B cell (primary cell): ENCODE data around the gene NOP9. TPM values are rescaled to one million over a fixed set of nuclear protein-coding genes. Genes with fewer than 3 reads are reported as not detected.
A peak's percentile ranks its signal among the peaks of the same experiment; 100 is the strongest.

Experiments used
- ATAC-seq: fragments of 200-7000 bp; cut with Tn5 transposase; one replicate; pipeline ENCODE4 v1.10.0; 2021; ENCODE audit warnings: low read depth, mild to moderate bottlenecking, moderate number of reproducible peaks, moderate library complexity
- CTCF ChIA-PET: fragments of 350-600 bp; sonication (Branson Sonifier 250); formaldehyde crosslinking; loops from one replicate; lab custom pipeline; 2021; ENCODE audit warnings: antibody characterized with exemption, inconsistent platforms; lab: Charles Lee
- POLR2A ChIA-PET: fragments of 350-600 bp; sonication (Branson Sonifier 250); formaldehyde crosslinking; loops from one replicate; lab custom pipeline; 2021; ENCODE audit warnings: antibody characterized with exemption; lab: Charles Lee
- DNase-seq: peaks from one replicate; pipeline ENCODE4 v3.0.0; 2013
- H2AFZ ChIP-seq: 2 replicates; pipeline ENCODE4 v1.6.1; 2012; ENCODE audit warnings: mild to moderate bottlenecking, low read depth, low read length; ENCODE audit not compliant: insufficient read depth, poor library complexity, severe bottlenecking
- H3K27ac ChIP-seq, 2 donors: 1 replicate in 1 of 2; 2 replicates in 1 of 2; pipeline ENCODE4 v1.5.1; 2012 to 2013; ENCODE audit warnings: low read length in 2 of 2, mild to moderate bottlenecking in 2 of 2, moderate library complexity in 1 of 2
- H3K27me3 ChIP-seq, 4 experiments: fragments of 200-600 bp in 1 of 4; sonication (generic) in 1 of 4; replicated peaks in 1 of 4; 1 replicate in 2 of 4; 2 replicates in 2 of 4; pipeline versions ENCODE4 v1.6.1 to v1.7.0; 2013 to 2016; ENCODE audit warnings: low read length in 3 of 4, mild to moderate bottlenecking in 2 of 4, mixed read lengths in 1 of 4, moderate library complexity in 1 of 4; ENCODE audit not compliant: insufficient read depth in 4 of 4, control insufficient read depth in 3 of 4; ENCODE audit errors: control extremely low read depth in 1 of 4
- H3K36me3 ChIP-seq, 2 experiments: replicated peaks in 1 of 2; 1 replicate in 1 of 2; 2 replicates in 1 of 2; pipeline versions ENCODE4 v1.6.1 to v1.7.1; 2013; ENCODE audit warnings: low read length in 1 of 2; ENCODE audit not compliant: insufficient read depth in 2 of 2, control insufficient read depth in 1 of 2; ENCODE audit errors: control extremely low read depth in 1 of 2, extremely low read depth in 1 of 2
- H3K4me1 ChIP-seq, 2 donors: fragments of 200-600 bp in 1 of 2; sonication (generic) in 1 of 2; 1 replicate in 1 of 2; 2 replicates in 1 of 2; pipeline versions ENCODE4 v1.5.1 to v1.6.1; 2013 to 2017; ENCODE audit warnings: low read length in 2 of 2; ENCODE audit not compliant: control insufficient read depth in 2 of 2, insufficient read depth in 2 of 2
- H3K4me2 ChIP-seq: replicated peaks from 2 replicates; pipeline ENCODE3; 2012; ENCODE audit warnings: mild to moderate bottlenecking, low read depth, low read length; ENCODE audit not compliant: poor library complexity, severe bottlenecking
- H3K4me3 ChIP-seq, 5 experiments: fragments of 200-600 bp in 1 of 5; sonication (generic) in 1 of 5; 1 replicate in 3 of 5; 2 replicates in 2 of 5; pipeline versions ENCODE4 v1.5.1 to v1.7.0; 2011 to 2016; ENCODE audit warnings: low read length in 4 of 5, mild to moderate bottlenecking in 4 of 5, low read depth in 2 of 5, control low read depth in 1 of 5, moderate library complexity in 1 of 5; ENCODE audit not compliant: insufficient read depth in 1 of 5; ENCODE audit errors: control extremely low read depth in 1 of 5, extremely low read depth in 1 of 5
- H3K79me2 ChIP-seq: fragments of 200-600 bp; sonication (generic); one replicate; pipeline ENCODE4 v1.6.0; 2016; ENCODE audit warnings: low read length; ENCODE audit not compliant: control insufficient read depth, insufficient read depth
- H3K9ac ChIP-seq: fragments of 200-600 bp; sonication (generic); 2 replicates; pipeline ENCODE4 v1.6.1; 2017; ENCODE audit warnings: mild to moderate bottlenecking, low read length, moderate library complexity
- H3K9me3 ChIP-seq, 3 donors: one replicate each; pipeline versions ENCODE4 v1.6.1 to v1.7.1; 2013; ENCODE audit warnings: low read length in 2 of 3; ENCODE audit not compliant: control insufficient read depth in 2 of 3, insufficient read depth in 1 of 3; ENCODE audit errors: control extremely low read depth in 1 of 3
- H4K20me1 ChIP-seq: 2 replicates; pipeline ENCODE4 v1.6.0; 2012; ENCODE audit warnings: mild to moderate bottlenecking, low read length; ENCODE audit not compliant: insufficient read depth, control insufficient read depth, poor library complexity, severe bottlenecking
- H3K27ac Mint-ChIP-seq: one replicate; pipeline ENCODE4 v1.8.0; 2021; ENCODE audit warnings: mixed read lengths
- H3K27me3 Mint-ChIP-seq: one replicate; pipeline ENCODE4 v1.8.0; 2021; ENCODE audit warnings: mixed read lengths
- H3K4me1 Mint-ChIP-seq: one replicate; pipeline ENCODE4 v1.8.0; 2021; ENCODE audit warnings: mixed read lengths
- H3K4me3 Mint-ChIP-seq: one replicate; pipeline ENCODE4 v1.8.0; 2021; ENCODE audit warnings: mixed read lengths
- H3K9me3 Mint-ChIP-seq: one replicate; pipeline ENCODE4 v1.8.0; 2022; ENCODE audit warnings: mixed read lengths; ENCODE audit not compliant: insufficient read depth
- CTCF ChIP-seq: fragments of 200-600 bp; IDR thresholded peaks from one replicate; pipeline ENCODE4 v1.8.0; 2022; ENCODE audit warnings: antibody characterized with exemption, mild to moderate bottlenecking
- EZH2 ChIP-seq: IDR thresholded peaks from 2 replicates; pipeline ENCODE4 v1.6.1; 2012; ENCODE audit warnings: borderline replicate concordance, low read depth, mild to moderate bottlenecking, moderate library complexity, low read length; ENCODE audit not compliant: insufficient read depth, poor library complexity, severe bottlenecking
- WGBS: methylation state at CpG from one replicate; pipeline ENCODE4 v1.1.5; 2013; ENCODE audit warnings: missing lambda C conversion rate; ENCODE audit not compliant: insufficient coverage; 5-methylcytosine and 5-hydroxymethylcytosine counted together
- intact Hi-C: fragments of 100-400 bp; cut with micrococcal nuclease; formaldehyde crosslinking; loops from one replicate; pipeline ENCODE4 v1.10.0; 2022
- polyA plus RNA-seq: library from polyadenylated mRNA; depleted of rRNA; stranded (reverse); fragments of >200 nt; gene quantifications from 2 replicates; pipeline ENCODE4 v1.2.3, GENCODE V29; 2012
- total RNA-seq, 2 donors: library from RNA; stranded (reverse); fragments of 120-200 nt in 1 of 2; gene quantifications; 1 replicate in 1 of 2; 2 replicates in 1 of 2; pipeline versions ENCODE4 v1.2.3 to v1.2.4, GENCODE V29; 2013 to 2022

Gene NOP9
- total and polyA plus RNA-seq, 2 donors (not counting 1 experiment from before 2014, with no cell fraction given): 9.7 to 22.6 TPM

- H3K27me3 Mint-ChIP-seq: peaks cover 9% of the 10 kb centered on the region
- Histone ChIP-seq H4K20me1 (peaks cover 5% of the 10 kb centered on the region), H2AFZ (no peak overlapping the region), H3K4me1 (peaks cover 31 to 35% of the 10 kb centered on the region in 2 donors), H3K9ac (no peak overlapping the region), H3K27ac (no peak overlapping the region), H3K27me3 (peaks cover 0 to 21% (median 11%) of the 10 kb centered on the region in 4 experiments), H3K79me2 (peaks cover 3% of the 10 kb centered on the region), H3K4me2 (no peak overlapping the region), H3K4me3 (no peak overlapping the region), H3K36me3 (no peaks in the 10 kb centered on the region), H3K9me3 (peaks cover 0 to 3% (median 0%) of the 10 kb centered on the region in 3 donors)
- POLR2A ChIA-PET: no interaction called here
- H3K9me3 Mint-ChIP-seq: no peaks in the 10 kb centered on the region
- TF ChIP-seq EZH2 (no peak), CTCF (no peak)
- no peak overlapping the region for H3K4me3 Mint-ChIP-seq
- peaks cover 35% of the 10 kb centered on the region for H3K4me1 Mint-ChIP-seq
- WGBS: 94% methylated on average over 8 of the region's 12 CpGs
- ATAC-seq (no peak), DNase-seq (no peak)
- no peak overlapping the region for H3K27ac Mint-ChIP-seq
- intact Hi-C loops: no loop called here
- CTCF ChIA-PET: interaction anchor here (1.6 to 16.1 kb wide), 4 partner anchors 16 to 101 kb away, joined by 3 to 650 read pairs (median 43); partner anchors contain the start of genes CBLN3, CIDEB, KHNYN and LTB4R
These were observed 29.5 kb downstream of the NOP9 start for GRCh38 chr14:24329073-24329663.

- H3K36me3 ChIP-seq: no peaks in the 10 kb centered on the region
- no peaks in the 10 kb centered on the region for H3K9me3 Mint-ChIP-seq
- peaks cover 4% of the 10 kb centered on the region for H3K79me2 ChIP-seq
- no peak overlapping the region for H2AFZ ChIP-seq
- POLR2A ChIA-PET: no interaction called here
- H3K4me2 ChIP-seq: no peak overlapping the region
- no peak overlapping the region for H3K4me3 ChIP-seq
- ATAC-seq (no peak), DNase-seq (peak; percentile 22)
- H3K4me1 ChIP-seq: peaks cover 36 to 41% of the 10 kb centered on the region in 2 donors
- H3K4me3 Mint-ChIP-seq: no peak overlapping the region
- peaks cover 38% of the 10 kb centered on the region for H3K4me1 Mint-ChIP-seq
- H4K20me1 ChIP-seq: peaks cover 10% of the 10 kb centered on the region
- H3K27me3 ChIP-seq: peaks cover 0 to 27% (median 14%) of the 10 kb centered on the region in 4 experiments
- intact Hi-C loops: loop anchor here (10.0 kb wide), 1 partner anchor 345 kb away; no protein-coding TSS in a partner anchor
- 66% methylated on average over 9 of the region's 9 CpGs for WGBS
- H3K27me3 Mint-ChIP-seq: peaks cover 11% of the 10 kb centered on the region
- H3K9me3 ChIP-seq: peaks cover 0 to 5% (median 0%) of the 10 kb centered on the region in 3 donors
- H3K27ac Mint-ChIP-seq: peak overlapping the region; percentile 20
- H3K27ac ChIP-seq: no peak overlapping the region
- CTCF ChIA-PET: interaction anchor here (1.7 to 16.1 kb wide), 4 partner anchors 16 to 101 kb away, joined by 6 to 650 read pairs (median 75); partner anchors contain the start of genes CBLN3, CIDEB, KHNYN and LTB4R
- TF ChIP-seq EZH2 (no peak), CTCF (no peak)
- no peak overlapping the region for H3K9ac ChIP-seq
These were observed 30.1 kb downstream of the NOP9 start for GRCh38 chr14:24329736-24330135.
